BLaER1 treated with 17β-estradiol and CSF1 and Interleukin-3, amounts not matched to agents 10 nM and 100 nM (cell line): ENCODE data around the gene NRCAM.

Experiments
- H3K27ac ChIP-seq, 11 experiments: shearing (Covaris generic); formaldehyde crosslinking; 2 replicates each; pipeline ENCODE4 v1.8.1; 2022
- H3K27me3 ChIP-seq, 11 experiments: shearing (Covaris generic); formaldehyde crosslinking; 2 replicates each; pipeline ENCODE4 v1.8.1; 2022
- H3K36me3 ChIP-seq, 11 experiments: shearing (Covaris generic); formaldehyde crosslinking; 2 replicates each; pipeline ENCODE4 v1.8.1; 2022
- H3K4me1 ChIP-seq, 10 experiments: shearing (Covaris generic); formaldehyde crosslinking; 2 replicates each; pipeline ENCODE4 v1.8.1; 2022
- H3K4me2 ChIP-seq, 11 experiments: shearing (Covaris generic); formaldehyde crosslinking; 2 replicates each; pipeline ENCODE4 v1.8.1; 2022
- H3K4me3 ChIP-seq, 10 experiments: shearing (Covaris generic); formaldehyde crosslinking; 2 replicates each; pipeline ENCODE4 v1.8.1; 2022
- H3K9ac ChIP-seq, 11 experiments: shearing (Covaris generic); formaldehyde crosslinking; 2 replicates each; pipeline ENCODE4 v1.8.1; 2022
- H3K9me3 ChIP-seq, 11 experiments: shearing (Covaris generic); formaldehyde crosslinking; replicated peaks in 1 of 11; 2 replicates each; pipeline ENCODE4 v1.8.1; 2022
- H4K20me1 ChIP-seq, 11 experiments: shearing (Covaris generic); formaldehyde crosslinking; 2 replicates each; pipeline ENCODE4 v1.8.1; 2022
- Cebpa-rat ChIP-seq, 11 experiments: shearing (Covaris generic); IDR thresholded peaks; 2 replicates each; pipeline ENCODE4 v1.8.1; 2022

NRCAM gene

GRCh38 chr7:108137993-108138392, 318.2 kb downstream of the NRCAM start:
- H3K9me3 ChIP-seq, result no peaks in the 10 kb centered on the region; a peak in 1 of 22 replicates
- no peaks in the 10 kb centered on the region for H3K27me3 ChIP-seq
- peaks cover 17 to 28% (median 23%) of the 10 kb centered on the region in 10 experiments for H3K4me1 ChIP-seq
- no peak overlapping the region for H3K4me2 ChIP-seq
- no peak for TF ChIP-seq Cebpa-rat (IDR thresholded peaks at IDR 0.05)
- H3K27ac ChIP-seq, result no peak overlapping the region
- H3K9ac ChIP-seq, result no peak overlapping the region
- H3K36me3 ChIP-seq, result no peaks in the 10 kb centered on the region
- H4K20me1 ChIP-seq, result no peaks in the 10 kb centered on the region
- no peak overlapping the region for H3K4me3 ChIP-seq

GRCh38 chr7:108137040-108137439, 319.2 kb downstream of the NRCAM start:
- Histone ChIP-seq H3K27me3 (no peaks in the 10 kb centered on the region), H4K20me1 (no peaks in the 10 kb centered on the region), H3K4me1 (peaks cover 17 to 28% (median 23%) of the 10 kb centered on the region in 10 experiments), H3K4me3 (no peak overlapping the region), H3K9me3 (no peaks in the 10 kb centered on the region; a peak in 1 of 22 replicates), H3K36me3 (no peaks in the 10 kb centered on the region), H3K27ac (peak overlapping the region in 8 of 11 experiments; percentile 32 to 85 (median 70); a peak in 14 of 22 replicates), H3K4me2 (peak overlapping the region in 6 of 11 experiments; percentile 57 to 79 (median 74); a peak in 10 of 22 replicates), H3K9ac (peak overlapping the region in 3 of 11 experiments; percentile 26 to 65 (median 52); a peak in 3 of 22 replicates)
- no peak for TF ChIP-seq Cebpa-rat (IDR thresholded peaks at IDR 0.05)

GRCh38 chr7:108136191-108136688, 320.0 kb downstream of the NRCAM start:
- H3K27me3 ChIP-seq, result no peaks in the 10 kb centered on the region
- H3K4me2 ChIP-seq, result peak overlapping the region; percentile 57 to 79 (median 72)
- no peak overlapping the region; a peak in 1 of 20 replicates for H3K4me3 ChIP-seq
- no peak for TF ChIP-seq Cebpa-rat (IDR thresholded peaks at IDR 0.05)
- H3K4me1 ChIP-seq, result peaks cover 17 to 28% (median 23%) of the 10 kb centered on the region in 10 experiments
- no peaks in the 10 kb centered on the region for H4K20me1 ChIP-seq
- peak overlapping the region in 10 of 11 experiments; percentile 41 to 85 (median 63); a peak in 20 of 22 replicates for H3K27ac ChIP-seq
- no peaks in the 10 kb centered on the region; a peak in 1 of 22 replicates for H3K9me3 ChIP-seq
- peak overlapping the region in 4 of 11 experiments; percentile 27 to 65 (median 55); a peak in 8 of 22 replicates for H3K9ac ChIP-seq
- no peaks in the 10 kb centered on the region for H3K36me3 ChIP-seq

- Histone ChIP-seq H4K20me1 (no peaks in the 10 kb centered on the region), H3K4me3 (no peak overlapping the region), H3K36me3 (no peaks in the 10 kb centered on the region), H3K27me3 (no peaks in the 10 kb centered on the region), H3K9ac (peak overlapping the region in 5 of 11 experiments; percentile 13 to 65 (median 52); a peak in 7 of 22 replicates), H3K4me1 (peaks cover 17 to 28% (median 23%) of the 10 kb centered on the region in 10 experiments), H3K4me2 (peak overlapping the region; percentile 57 to 79 (median 72)), H3K27ac (peak overlapping the region in 10 of 11 experiments; percentile 41 to 85 (median 63); a peak in 20 of 22 replicates), H3K9me3 (no peaks in the 10 kb centered on the region; a peak in 1 of 22 replicates)
- TF ChIP-seq Cebpa-rat (IDR thresholded peaks at IDR 0.05), result no peak
These were observed 320.6 kb downstream of the NRCAM start for GRCh38 chr7:108135446-108136190.

- no peak overlapping the region for H3K27ac ChIP-seq
- no peak overlapping the region for H3K4me3 ChIP-seq
- H3K9me3 ChIP-seq, result no peaks in the 10 kb centered on the region; a peak in 1 of 22 replicates
- TF ChIP-seq Cebpa-rat (IDR thresholded peaks at IDR 0.05), result no peak
- H3K4me1 ChIP-seq, result peaks cover 17 to 28% (median 23%) of the 10 kb centered on the region in 10 experiments
- no peaks in the 10 kb centered on the region for H3K36me3 ChIP-seq
- no peak overlapping the region for H3K9ac ChIP-seq
- H4K20me1 ChIP-seq, result no peaks in the 10 kb centered on the region
- H3K27me3 ChIP-seq, result no peaks in the 10 kb centered on the region
- peak overlapping the region in 7 of 11 experiments; percentile 62 to 76 (median 72); a peak in 10 of 22 replicates for H3K4me2 ChIP-seq
These were observed 321.8 kb downstream of the NRCAM start for GRCh38 chr7:108134486-108134885.

- no peaks in the 10 kb centered on the region for H3K36me3 ChIP-seq
- no peak overlapping the region for H3K4me3 ChIP-seq
- peaks cover 17 to 28% (median 23%) of the 10 kb centered on the region in 10 experiments for H3K4me1 ChIP-seq
- no peak overlapping the region for H3K27ac ChIP-seq
- no peak overlapping the region for H3K9ac ChIP-seq
- no peaks in the 10 kb centered on the region for H4K20me1 ChIP-seq
- no peak for TF ChIP-seq Cebpa-rat (IDR thresholded peaks at IDR 0.05)
- no peak overlapping the region for H3K4me2 ChIP-seq
- no peaks in the 10 kb centered on the region; a peak in 1 of 22 replicates for H3K9me3 ChIP-seq
- no peaks in the 10 kb centered on the region for H3K27me3 ChIP-seq
These were observed 323.5 kb downstream of the NRCAM start for GRCh38 chr7:108132551-108133265.

GRCh38 chr7:108130261-108130660, 326.0 kb downstream of the NRCAM start, which contains the start of gene LAMB4:
Gene LAMB4 (minus strand): TSS chr7:108130361. CDS start chr7:108123164, 7,197 bp downstream.
- Histone ChIP-seq H3K4me1 (peaks cover 4 to 8% (median 6%) of the 10 kb centered on the region in 10 experiments), H3K9me3 (no peaks in the 10 kb centered on the region), H3K27me3 (no peaks in the 10 kb centered on the region), H4K20me1 (no peaks in the 10 kb centered on the region), H3K4me2 (no peak within 1 kb of the TSS), H3K27ac (no peak within 1 kb of the TSS), H3K9ac (no peak within 1 kb of the TSS), H3K36me3 (no peaks in the 10 kb centered on the region), H3K4me3 (no peak within 1 kb of the TSS)
- TF ChIP-seq Cebpa-rat (IDR thresholded peaks at IDR 0.05), result no peak

- Histone ChIP-seq H4K20me1 (no peaks in the 10 kb centered on the region), H3K27ac (no peak overlapping the region), H3K4me3 (no peak overlapping the region), H3K9me3 (no peaks in the 10 kb centered on the region), H3K4me1 (no peaks in the 10 kb centered on the region), H3K9ac (no peak overlapping the region), H3K27me3 (no peaks in the 10 kb centered on the region), H3K36me3 (no peaks in the 10 kb centered on the region), H3K4me2 (no peak overlapping the region)
- no peak for TF ChIP-seq Cebpa-rat (IDR thresholded peaks at IDR 0.05)
These were observed 326.9 kb downstream of the NRCAM start for GRCh38 chr7:108129018-108129965.
